ENCODE measurements around the gene SERPINF2.
A peak's percentile ranks its signal among the peaks of the same experiment; 100 is the strongest.
"Not testable (repeated sequence)": the region's sequence is repeated elsewhere in the genome, so short reads cannot be mapped to it uniquely, and the experiment has no call there.

Gene SERPINF2

GRCh38 chr17:1764705-1765104 lies 22.0 kb downstream of the SERPINF2 start:
- DNase-seq = not testable (repeated sequence)

GRCh38 chr17:1765576-1765975 lies 22.9 kb downstream of the SERPINF2 start:
- DNase-seq = no peak

DNA sequence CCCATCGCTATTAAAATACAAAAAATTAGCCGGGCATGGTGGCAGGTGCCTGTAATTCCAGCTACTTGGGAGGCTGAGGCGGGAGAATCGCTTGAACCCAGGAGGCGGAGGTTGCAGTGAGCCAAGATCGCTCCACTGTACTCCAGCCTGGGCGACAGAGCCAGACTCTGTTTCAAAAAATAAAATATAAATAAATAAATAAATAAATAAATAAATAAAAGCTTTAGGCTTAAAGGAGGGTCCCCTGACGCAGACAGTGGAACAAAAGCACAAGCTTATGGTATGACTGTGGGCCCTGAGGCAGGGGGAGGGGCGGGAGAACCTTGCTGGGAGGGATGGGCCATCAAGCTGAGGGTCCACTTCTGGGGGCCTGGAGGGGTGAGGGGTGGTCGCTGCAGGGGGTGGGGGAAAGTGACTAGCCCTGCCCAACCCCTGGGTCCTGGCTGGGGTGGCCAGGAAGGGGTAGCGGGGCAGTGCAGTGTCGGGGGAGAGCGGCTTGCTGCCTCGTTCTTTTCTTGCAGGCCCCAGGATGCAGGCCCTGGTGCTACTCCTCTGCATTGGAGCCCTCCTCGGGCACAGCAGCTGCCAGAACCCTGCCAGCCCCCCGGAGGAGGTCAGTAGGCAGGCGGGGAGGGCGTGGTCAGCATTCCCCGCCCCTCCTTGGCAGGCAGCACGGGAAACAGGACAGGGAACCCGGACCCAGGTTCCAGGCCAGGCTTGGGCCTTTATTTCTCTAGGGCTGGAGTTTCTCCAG lies 23.9 kb downstream of the SERPINF2 start:
- no peak for DNase-seq

DNA sequence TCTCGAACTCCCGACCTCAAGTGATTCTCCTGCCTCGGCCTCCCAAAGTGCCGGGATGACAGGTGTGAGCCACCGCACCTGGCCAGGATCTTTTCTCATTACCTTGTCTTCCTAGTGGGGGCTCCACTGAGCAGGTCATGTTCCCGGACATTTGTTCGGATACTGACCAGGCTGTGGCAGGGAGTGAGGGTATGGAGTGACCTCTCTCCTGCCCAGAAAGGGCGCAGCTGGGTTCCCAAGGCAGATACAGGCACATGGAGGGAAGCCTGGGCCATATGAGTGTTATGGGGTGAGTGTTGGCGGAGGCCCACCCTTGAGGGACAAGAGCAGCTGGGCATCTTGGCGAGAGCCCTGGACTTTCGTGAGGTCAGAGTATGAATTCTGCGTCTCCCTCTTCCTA lies 24.7 kb downstream of the SERPINF2 start:
- DNase-seq = no peak

- no peak for DNase-seq
These were observed 27.3 kb downstream of the SERPINF2 start for GRCh38 chr17:1769822-1770477.

GRCh38 chr17:1773000-1773695 lies 30.5 kb downstream of the SERPINF2 start:
- not testable (repeated sequence) for DNase-seq

DNA sequence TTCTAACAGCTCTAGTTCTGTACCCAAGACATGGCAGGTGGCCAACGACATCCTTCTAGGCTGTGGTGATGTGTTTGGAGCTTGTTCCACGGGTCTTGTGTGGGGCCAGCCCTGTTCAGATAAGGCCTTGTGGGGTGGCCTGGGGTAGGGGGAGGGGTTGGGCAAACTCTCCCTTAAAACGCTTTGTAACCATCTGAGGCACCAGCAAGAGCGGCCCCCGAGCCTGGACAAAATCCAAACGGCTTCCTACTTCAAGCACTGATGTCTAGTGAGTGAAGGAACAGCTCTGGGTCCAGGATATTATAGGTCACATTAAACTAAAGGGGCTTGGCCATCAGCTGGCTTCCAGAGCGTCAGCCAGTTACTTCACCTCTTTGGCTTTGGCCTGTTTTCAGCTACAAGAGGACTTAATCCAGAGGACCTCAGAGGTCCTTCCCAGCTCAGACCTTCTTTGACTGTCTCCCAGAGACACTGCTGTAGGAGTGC lies 31.1 kb downstream of the SERPINF2 start:
- DNase-seq = no peak

DNA sequence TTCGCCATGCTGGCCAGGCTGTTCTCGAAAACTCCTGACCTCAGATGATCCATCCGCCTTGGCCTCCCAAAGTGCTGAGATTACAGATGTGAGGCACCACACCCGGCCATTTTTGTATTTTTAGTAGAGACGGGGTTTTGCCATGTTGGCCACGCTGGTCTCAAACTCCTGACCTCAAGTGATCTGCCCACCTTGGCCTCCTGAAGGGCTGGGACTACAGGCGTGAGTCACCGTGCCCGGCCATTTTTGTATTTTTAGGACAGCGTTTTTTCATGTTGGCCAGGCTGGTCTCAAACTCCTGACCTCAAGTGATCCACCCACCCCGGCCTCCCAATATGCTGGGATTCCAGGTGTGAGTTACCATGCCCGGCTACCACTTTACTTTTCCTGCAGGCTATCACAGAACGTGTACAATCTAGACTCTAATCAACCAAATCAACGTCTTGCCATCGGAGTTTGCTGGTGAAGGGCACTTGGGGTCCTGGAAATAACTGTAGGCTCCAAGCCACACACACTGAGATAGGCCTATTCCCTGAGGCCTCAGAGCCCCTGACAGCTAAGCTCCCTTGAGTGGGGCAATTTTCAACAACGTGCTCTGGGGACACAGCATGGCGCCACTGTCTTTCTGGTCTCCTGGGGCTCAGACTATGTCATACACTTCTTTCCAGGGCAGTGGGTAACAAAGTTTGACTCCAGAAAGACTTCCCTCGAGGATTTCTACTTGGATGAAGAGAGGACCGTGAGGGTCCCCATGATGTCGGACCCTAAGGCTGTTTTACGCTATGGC lies 31.9 kb downstream of the SERPINF2 start:
- DNase-seq = no peak

DNA sequence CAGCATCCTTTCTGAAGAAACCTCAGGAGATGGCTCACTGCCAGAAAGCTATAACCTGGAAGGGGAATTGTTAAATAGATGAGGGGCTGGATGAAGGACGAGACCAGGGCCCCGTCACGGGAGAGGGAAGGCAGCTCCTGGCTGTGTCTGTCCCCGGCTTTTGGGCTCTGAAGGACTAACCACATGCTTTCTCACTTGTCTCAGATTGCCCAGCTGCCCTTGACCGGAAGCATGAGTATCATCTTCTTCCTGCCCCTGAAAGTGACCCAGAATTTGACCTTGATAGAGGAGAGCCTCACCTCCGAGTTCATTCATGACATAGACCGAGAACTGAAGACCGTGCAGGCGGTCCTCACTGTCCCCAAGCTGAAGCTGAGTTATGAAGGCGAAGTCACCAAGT lies 33.7 kb downstream of the SERPINF2 start:
- DNase-seq = no peak

- no peak for DNase-seq
These were observed 34.2 kb downstream of the SERPINF2 start for GRCh38 chr17:1776857-1777256.

DNA sequence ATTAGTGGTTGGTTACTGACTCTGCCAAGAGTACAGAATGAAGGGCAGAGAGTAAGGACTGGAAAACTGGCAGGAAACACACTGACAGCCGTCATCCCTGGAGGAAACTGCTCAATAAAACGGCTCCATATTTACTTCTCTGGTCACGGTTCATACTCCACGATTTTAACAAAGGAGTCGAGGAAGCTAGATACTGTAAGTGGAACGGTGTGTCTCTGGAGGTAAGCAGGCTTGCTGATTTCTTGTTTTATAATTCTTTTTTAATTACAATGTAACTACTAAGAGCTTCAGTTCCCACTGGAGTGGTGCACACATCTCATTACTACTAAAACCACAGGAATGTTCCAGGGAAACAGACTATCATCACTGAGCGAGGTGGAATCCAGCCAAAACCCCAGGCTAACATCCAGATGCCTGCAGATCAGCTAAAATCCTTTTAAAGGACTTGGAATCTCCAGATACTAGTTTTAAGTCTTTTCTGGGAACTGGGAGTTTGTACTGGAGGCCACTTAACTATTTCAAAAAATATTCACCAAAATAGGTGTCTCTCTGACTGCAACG lies 37.0 kb downstream of the SERPINF2 start:
- no peak for DNase-seq

GRCh38 chr17:1782171-1782567 lies 39.5 kb downstream of the SERPINF2 start:
- no peak for DNase-seq

DNA sequence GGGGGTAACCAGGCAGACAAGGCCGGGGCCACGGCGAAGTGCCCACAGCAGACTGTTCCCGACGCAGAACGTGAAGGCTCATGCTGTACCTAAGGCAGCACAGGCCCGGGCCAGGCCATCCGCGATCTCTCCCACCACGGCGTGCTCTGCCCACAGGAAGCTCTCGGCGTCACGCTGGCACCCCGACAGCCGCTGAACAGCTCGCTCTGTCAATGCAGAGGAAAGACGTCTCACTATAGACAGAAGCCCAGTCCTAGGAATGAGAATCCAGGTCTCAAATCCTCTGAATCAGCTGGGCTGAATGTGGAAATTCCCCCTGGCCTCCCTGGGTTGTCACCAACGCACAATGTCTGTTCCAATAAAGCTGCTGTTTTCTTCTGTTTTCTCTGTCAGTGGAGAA lies 40.6 kb downstream of the SERPINF2 start:
- DNase-seq = no peak

DNA sequence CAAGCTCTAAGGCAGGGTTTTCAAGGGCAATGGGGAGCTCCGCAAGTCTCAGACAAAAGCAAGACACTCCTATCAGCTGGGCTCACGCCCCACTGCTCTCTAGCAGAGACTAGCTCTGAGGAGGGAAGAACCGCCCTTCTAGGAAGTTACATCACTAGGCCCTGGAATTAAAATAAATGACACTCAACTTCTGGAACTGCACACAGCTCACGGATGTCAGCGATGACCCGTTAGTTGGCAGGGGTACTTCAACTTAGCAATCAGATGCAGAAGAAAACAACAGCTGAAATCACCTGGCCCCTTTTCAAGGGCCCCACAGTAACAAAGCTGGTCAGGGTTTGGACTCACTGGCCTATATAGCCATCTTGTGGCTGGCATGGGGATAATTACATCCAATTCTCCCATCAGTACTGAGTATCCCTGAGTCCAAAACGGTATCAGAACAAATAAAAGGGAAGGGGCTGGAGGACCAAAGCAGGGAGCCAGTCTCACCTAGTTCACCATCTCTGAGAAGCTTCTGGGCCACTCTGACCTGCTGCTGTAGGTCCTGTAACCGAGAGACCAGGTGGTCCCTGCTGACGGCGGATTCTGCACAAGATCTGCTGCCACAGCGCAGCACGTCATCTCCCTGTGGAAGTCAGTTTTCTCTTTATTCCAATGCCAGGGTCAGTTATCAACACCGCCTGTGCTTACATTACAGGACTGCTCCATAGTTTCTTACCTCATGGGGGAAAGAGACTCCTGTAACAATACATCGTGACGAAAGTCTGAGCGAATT lies 41.4 kb downstream of the SERPINF2 start:
- peak; percentile 36 for DNase-seq

GRCh38 chr17:1785930-1786329 lies 43.3 kb downstream of the SERPINF2 start:
- DNase-seq = no peak

DNA sequence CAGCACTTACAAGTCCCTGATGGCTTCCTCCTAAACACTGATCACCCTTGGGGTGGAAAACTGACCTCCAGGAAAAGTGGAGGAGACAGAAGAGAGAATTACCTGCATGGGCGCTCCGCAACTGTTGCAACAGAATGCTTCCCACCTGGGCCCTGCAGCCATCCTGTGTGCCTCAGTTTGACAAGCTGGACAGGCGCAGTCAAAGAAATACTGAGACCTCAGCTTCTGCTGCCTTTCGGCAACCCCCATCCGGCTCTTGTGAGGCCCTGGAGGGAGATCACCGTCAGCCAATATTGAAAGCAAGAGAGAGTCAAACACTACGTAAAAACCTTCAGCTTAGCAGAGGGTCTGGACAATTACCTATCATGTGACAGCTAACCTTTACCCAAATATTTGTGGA lies 44.0 kb downstream of the SERPINF2 start:
- no peak for DNase-seq

- no peak for DNase-seq
These were observed 44.7 kb downstream of the SERPINF2 start for GRCh38 chr17:1787301-1787902.

DNA sequence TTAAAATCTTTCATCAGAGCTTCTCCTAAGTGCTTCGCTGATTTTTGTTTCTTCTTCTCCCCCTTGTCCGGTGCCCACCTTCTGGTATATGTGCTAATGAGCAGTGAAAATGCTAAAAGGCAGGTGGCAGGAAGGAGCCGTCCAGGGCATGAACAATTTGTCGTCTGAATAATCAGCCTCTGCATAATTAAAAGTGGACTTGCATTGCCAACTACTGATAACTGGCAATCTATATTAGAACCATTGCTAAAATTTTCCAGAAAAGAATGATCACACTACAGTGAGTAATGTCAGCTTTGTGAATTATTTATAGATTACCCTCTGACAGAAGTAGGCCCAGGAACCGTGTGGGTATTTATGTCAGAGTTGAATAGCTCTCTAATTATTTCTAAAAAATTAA lies 47.3 kb downstream of the SERPINF2 start:
- no peak for DNase-seq

DNA sequence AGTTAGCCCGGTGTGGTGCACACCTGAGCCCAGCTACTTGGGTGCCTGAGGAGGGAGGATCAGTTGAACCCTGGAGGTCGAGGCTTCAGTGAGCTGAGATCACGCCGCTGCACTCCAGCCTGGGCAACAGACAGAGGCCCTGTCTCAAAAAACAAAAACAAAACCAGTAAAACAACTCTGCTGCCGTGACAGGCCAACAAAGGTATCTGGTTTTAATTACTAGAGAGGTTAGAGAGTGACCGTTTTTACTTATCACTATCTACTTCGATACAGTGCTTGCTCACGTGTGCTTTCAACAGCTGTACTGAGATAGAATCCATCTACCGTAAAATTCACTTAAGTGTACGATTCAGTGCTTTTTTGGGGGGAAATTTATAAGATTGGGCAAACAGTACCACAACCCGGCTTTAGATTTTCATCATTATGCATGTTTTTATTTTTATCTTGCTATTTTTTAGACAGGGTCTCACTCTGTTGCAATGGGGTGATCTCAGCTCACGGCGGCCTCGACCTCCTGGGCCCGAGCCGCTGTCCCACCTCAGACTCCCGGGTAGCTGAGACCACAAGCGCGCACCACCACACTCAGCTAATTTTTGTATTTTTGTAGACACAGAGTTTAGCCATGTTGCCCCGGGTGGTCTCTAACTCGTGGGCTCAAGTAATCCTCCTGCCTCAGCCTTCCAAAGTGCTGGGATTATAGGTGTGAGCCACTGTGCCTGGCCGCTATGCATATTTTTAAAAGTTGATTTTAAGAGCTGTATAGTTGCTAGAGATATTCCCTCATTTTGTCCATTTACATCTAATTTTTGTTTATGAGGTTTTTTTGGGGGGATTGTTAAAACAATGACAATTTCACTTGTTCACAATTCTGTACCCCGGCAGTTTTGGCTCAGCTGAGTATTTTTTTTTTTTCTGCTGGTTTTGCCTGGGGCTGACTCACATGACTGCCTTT lies 50.1 kb downstream of the SERPINF2 start:
- DNase-seq = no peak

DNA sequence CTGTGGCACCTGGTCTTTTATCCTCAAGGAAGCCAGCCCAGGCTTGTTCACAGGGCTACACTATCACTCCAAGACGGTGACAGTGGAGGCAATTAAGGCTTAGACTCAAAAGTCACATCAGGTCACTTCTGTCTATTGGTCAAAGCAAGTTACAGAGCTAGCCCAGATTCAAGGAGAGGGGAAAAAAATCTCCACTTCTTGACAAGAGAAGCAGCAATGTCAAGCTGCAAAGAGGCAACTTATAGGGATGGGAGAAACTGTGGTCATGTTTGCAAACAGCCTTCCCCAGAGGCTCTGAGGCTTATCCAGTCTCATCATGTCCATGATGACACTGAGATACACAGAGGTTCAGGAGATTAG lies 50.8 kb downstream of the SERPINF2 start:
- DNase-seq = no peak
